Activated CD8-positive, alpha-beta memory T cell treated with anti-CD3 and anti-CD28 coated beads for 4 hours (primary cell): ENCODE results near the gene NR2F1-AS1.
"Not testable (repeated sequence)": the region's sequence is repeated elsewhere in the genome, so short reads cannot be mapped to it uniquely, and the experiment has no call there.

Experiments
- DNase-seq, 2 donors: peaks; one replicate each; pipeline ENCODE4 v3.0.0-alpha.2; 2020; ENCODE audit warnings: low read depth in 2 of 2

Gene NR2F1-AS1

DNA sequence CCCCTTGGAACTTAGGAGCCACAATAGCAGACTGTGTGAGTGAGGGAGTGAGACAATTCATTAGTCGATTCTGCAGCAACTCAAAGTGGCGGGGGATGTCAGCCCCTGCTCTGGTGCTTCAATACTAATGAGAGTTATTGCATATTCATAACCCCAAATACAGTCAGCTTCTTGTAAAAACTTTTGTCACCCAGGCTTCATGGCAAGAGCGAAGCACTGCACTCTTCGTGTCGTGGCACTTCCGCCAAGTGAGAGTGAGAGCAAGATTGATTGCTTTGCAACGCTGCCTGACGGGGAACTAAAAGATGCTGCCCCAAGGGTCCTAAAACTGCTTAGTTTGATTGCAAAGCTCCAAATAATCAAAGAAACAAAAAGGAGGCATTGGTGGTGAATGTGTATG is 150.9 kb downstream of the NR2F1-AS1 start:
- no peak for DNase-seq

DNA sequence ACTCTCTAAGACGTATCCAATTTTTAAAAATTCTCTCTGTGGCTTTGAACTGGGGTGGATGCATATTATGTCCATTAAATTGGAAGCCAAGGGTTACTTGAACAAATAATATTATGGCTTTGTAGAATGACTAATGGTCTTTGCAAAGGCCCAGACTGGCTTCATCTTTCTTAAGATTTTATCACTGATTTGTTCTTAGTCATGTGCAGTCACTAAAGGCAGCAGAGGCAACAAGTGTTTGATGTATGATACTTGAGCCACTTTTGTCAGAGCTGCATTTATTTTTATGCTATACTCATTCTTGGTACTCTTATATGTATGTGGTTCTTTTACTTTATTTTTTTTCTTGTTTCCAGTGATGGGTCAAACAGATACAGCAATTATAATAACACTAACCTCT is 152.2 kb downstream of the NR2F1-AS1 start:
- no peak for DNase-seq

DNA sequence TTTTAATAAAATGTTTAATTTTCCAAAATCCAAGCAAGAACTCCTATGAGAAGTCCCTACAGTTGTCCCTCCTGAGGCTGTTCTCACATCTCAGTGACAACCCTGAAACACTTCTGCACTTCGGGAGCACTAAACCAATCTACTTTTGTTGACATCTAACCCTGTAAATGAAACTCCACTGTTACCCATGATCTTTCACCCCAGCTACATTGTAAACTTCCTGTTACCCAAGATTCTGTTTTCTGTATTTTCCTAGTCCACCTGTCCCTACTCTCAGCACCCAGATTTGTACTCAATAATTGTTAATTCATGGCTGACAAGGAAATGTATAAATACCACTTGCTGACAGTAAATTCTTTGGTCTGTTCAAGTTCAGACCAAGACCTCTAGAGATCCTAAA is 153.7 kb downstream of the NR2F1-AS1 start:
- no peak for DNase-seq

DNA sequence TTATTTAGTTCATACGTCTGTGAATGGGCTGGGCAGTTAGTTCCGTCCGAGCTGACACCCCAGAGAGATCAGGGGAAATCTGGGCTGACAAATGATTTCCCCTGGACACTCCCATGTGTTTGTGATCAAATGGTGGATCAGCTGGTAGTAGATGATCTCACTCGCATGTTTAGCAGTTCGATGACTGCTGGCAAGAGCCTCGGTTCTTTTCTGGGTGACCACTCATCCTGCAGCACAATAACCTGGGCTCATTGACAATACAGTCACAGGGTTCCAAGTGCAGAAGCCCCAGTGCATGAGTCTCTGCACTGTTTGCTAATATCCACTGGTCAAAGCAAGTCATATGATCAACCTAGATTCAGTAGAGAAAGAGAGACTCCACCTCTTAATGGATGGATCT is 155.9 kb downstream of the NR2F1-AS1 start:
- no peak for DNase-seq

DNA sequence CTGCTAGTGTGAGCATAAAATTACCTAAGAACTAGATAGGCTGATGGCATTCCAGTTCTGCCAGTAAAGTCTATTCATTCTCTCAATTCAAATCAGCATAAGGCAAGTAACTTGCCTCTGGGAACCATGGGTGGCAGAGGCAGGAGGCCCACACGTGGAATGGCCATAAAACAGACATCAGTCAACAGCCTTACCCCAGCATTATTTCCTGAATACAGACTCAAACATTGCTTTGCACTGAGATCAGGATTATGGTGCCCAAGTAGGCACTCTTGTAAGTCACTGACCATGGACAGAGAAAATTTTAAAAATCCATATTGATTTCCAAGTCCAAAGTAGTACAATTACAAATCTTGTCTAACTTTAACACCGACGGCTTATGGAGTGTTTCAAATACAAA is 157.7 kb downstream of the NR2F1-AS1 start:
- DNase-seq: no peak

DNA sequence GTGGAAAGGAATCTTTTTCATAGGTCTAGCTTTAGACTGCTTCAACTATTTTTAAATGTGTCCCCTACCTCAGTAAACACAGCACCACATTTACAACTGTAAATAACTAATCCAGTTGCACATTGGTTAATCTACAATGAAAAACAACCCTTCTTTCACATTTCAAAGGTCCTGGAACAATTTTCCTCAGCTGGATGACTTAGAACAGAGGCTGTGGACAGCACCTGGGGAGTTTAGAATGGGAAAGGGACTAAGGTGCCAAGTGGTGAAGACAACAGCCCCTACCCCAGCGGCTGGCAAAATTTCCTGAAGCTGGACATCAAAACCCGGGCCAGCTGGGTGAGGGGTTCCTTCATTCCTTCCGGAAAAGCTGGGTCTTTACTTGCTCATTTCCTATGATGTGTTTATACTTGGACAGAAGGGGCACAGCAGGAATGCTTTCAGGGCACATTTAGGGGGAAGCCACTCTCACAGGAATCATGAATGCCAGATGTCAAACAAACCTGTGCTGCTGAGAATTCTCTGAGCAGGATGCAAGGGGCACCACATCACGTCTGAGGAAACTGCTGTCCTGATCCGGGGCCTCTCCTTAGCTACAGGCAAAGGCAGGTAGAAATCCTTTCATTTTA is 158.3 kb downstream of the NR2F1-AS1 start:
- DNase-seq: no peak

DNA sequence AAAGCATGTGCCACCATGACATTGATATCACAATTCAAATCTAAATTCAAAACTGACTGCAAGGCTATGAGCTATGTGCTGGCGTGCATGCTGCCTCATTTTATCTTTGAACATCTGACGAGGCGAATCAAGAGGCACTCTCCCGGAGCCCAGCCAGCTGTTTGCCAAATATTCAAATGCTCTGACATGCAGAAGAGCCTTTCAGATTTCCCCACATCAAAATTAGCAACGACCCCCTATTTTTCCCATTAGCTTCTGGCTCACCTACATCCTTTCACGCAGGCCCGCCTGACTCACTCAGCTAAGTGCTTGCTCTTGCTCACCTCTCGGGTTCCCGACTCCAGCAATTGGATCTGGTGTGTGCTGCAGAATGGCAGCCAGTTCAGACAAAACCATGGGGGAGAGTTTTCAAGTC is 159.0 kb downstream of the NR2F1-AS1 start:
- no peak for DNase-seq

DNA sequence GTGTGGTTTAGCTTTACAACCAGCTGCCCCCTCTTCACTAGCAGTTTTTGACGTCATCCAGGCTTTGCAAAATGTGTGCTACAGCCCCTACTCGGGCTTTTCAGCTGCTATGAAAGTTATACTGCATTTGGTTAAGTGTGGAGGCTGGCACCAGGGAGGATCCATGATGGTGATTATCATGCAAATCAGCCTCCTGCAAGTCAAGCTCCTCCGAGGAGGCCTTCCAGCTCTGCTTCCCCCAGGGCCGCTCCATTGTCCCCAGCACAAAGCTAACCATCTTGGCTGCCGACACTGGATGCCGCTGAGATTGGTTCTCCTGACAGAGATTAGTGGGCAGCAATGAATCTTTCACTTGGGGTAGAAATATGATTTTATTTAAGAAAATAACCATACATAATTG is 159.6 kb downstream of the NR2F1-AS1 start:
- no peak for DNase-seq

DNA sequence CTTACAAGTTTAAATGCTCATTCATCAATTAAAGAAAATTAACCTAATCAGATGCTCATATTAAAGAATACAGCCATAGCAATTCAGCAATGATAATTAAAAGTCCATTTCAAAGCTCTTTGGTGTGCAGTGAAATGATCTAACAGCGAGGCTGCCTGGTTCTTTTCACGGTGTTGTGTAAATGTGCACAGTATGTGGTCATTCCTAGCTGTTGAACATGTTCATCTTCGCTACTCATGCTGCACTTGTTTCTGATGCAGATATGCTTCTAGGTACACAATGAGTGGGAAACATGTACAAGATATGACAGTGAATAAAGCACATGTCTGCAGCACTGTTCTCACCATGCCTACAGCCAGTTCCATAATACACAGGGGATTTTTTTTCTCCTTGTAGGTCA is 163.5 kb downstream of the NR2F1-AS1 start:
- DNase-seq: no peak

DNA sequence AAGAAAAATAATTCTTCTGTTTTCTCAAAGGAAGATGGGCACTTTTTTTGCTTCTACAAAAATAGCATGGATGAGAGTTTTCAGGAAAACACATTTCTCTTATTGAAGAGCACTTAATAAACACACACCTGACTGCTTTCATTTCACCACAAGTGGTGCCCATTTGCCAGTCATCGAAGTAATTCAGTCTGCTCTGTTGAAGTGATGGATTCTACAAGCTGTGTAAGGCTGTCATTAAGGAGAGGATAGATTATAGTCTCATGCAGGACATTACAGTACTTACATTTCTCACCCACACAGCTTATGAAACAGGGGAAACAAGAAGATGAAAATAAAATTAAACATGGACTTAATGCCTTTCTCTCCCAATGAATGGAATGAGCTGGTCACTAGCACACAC is 165.2 kb downstream of the NR2F1-AS1 start:
- DNase-seq: no peak

DNA sequence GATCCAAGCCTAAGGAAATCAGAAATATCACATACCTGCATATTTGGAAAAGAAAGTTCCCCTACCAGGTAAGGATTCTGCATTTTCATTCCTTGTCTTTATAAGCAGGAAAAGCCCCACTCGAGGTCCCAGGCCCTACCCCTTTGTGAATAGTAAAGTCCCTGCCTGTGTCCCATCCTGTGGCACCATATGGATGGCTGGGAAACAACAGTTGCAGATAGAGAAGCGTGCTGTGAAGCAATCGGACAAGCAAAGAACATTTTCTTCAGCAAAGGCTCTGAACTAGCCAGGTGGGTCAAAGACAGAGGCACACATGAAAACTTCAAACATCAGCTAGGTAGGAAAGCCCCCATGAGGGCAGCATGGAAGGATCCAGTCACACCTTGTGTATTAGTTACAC is 169.3 kb downstream of the NR2F1-AS1 start:
- no peak for DNase-seq

DNA sequence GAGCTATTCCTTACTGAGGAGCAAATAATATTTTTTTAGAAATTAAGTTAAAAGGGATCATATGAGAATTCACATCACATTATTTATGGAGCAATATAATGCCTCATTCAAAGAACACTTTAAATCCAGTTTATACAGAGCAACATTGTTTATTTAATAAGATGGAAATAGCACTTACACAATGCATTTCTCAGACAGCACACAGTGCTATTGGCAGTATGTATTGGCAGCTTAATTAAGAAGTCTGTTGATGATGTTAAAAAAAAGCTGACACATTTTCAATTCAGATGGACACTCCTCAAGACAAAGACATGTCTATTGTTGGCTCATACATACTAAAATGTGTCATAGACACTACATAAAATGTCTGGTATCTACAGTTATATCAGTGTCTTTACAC is 171.3 kb downstream of the NR2F1-AS1 start:
- DNase-seq: no peak

DNA sequence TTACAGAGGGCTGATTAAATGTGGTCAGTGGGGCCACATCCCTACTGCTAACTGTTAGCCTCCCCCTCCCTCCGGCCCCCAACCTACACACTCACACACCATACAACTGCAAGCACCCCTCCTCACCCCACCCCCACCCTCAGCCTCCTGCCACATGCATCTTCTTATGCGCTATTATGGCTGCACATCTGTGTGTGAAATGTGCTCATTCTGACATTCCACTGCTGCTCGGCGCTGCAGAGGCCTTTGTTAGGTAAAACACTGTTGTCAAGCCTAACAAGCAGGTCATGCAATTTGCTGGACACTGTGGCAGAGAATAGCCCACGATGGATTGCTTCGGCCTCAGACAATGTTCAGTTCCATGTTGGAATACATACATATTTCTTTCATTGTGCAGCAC is 173.6 kb downstream of the NR2F1-AS1 start:
- no peak for DNase-seq

DNA sequence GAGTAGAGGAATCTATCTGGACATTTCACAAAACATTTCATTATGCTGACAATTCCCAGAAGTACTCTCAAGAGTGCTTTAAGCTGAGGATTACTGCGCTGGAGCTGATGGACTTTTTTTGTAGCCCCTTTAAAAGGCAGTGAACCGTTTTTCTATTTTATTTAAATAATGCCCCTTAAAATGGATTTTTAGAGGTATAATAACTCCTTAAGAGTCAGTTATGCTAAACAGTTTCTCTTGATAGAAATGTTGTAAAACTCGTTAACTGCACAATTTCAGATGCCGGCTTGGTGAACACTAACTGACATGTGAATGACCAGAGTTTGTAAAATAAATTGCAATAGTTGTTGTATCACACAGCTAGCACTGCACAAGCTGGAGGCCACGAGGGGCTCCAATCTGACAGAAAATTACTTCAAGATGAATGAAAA is 174.0 kb downstream of the NR2F1-AS1 start:
- no peak for DNase-seq

DNA sequence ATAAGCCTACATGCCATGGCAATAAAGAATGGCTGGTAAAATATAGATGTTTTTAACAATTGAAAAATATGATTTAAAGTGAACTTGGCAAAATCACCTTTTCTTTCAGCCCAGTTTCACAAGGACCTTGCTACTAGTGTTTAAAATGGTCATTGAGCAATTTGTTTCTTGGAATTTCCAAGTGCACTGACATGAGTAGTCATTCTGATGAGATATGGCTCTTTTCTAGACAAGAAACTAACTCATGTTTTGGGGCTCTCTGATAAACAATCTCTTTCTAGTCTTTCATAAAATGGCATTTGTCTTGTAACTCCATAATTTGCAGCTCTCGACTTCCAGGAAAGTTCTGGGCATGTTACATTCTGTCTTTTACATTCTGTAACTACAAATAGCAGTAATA is 176.8 kb downstream of the NR2F1-AS1 start:
- DNase-seq: no peak

DNA sequence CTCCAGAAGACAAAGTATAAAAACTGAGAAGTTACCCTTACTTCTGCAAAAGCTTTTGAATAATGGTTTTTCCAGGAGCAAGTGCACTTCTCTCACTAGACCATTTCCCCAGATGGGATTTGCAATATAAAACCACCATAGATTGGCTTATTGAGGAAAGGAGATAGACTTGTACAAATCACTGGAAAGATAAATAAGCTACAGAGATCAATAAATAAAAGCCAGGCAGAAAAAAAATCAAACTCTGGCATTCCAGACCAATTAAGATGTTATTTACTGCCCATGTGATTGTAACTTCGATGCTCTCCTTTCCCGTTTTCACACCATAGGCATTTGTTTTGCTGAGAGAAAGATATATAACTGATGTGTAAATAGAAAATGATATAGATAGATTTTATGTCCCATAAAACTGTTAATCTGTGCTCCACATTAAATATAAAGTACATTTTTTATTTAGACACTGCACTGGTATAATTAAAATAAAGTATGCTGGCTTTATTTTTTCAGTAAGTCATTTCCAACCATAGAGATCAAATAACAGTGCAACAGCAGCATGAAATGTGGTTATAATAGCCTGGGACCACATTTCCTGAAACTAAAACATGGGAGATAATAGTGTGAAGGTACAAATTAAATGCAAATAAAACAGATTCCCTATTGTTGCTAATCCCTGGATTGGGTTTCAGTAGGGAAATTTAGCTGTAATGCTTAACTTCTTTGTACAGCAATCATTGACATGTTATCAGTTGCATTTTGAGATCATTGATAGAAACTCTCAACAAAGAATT is 177.7 kb downstream of the NR2F1-AS1 start:
- DNase-seq: no peak

DNA sequence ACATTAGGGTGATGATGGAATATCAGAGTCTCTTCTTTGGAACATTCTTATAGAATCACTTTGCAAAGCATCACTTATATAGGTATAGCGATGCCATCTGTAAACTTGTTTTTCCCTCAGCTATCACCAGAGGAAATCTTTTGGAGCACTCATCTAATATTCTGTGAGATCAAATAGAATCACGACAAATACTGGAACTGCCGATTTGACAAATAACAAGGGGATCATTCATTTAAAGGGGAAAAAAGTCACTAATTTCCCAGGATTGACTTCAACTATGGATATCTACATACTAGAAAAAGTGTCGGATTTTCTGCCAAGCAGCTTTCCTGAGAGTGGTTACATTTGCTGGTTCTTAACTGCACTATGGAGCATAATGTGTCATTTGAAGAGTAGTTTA is 178.6 kb downstream of the NR2F1-AS1 start:
- DNase-seq: no peak

DNA sequence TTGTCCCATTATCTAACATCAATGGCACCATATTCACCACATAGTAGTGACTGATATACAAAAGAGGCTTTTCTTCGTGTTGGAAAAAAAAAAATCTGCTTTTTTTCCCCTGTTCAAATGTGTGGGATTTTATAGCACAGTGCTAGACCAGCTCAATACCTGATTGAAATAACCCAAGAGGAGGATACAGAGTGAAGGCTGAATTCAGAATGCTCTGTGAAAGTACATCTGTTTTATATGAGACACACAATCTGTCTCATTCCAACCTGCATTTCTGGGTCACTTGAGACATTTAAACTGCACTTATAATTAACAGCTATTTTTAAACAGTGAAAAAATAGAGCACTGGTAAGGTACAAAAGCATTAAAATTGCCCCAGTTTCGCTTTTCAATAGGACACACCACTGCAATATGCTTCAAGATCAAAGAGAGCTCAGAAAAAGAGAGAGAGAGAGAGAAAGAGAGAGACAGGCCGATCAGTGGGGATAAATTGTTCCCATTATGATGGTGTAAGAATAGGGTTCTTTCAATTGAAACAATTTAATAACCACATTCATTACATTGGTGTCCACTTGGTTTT is 179.3 kb downstream of the NR2F1-AS1 start:
- DNase-seq: no peak

DNA sequence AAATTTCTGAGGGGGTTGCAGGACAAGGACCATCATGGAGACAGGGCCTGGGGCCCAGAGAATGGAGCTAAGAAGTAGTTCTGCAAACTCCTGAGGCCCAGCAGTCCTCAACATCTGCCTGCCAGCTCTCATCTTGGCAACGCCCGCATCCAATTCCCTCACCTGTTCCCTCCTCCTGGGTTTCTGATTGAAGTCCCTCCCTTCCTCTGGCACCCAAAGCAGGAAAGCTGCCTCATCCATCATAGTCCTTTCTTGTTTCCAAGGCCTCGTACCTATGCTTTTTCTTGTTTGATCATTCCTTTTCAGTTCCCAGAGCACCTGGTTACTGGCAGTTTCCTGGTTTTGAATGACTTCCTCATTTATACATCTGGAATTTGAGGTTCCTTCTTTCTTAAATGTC is 181.3 kb downstream of the NR2F1-AS1 start:
- no peak for DNase-seq

DNA sequence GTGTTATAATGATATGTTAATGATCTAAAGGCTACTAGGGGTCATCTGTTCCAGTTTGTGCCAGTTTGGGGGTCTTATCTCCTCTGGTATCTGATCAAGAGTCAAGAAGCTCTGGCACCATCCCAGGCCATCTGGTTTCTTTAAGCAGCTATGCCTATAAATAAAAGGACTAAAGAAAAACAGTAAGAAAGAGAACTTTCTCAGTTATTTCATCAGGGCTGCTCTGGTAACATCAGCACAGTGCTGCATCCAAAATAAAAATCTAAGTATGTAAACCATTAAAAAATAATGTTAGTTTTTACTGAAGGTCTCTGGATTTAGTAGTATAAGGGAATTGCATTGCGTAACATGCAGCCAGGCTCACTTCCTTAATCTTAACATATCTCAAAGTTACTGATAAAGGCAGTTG is 185.0 kb downstream of the NR2F1-AS1 start:
- no peak for DNase-seq

DNA sequence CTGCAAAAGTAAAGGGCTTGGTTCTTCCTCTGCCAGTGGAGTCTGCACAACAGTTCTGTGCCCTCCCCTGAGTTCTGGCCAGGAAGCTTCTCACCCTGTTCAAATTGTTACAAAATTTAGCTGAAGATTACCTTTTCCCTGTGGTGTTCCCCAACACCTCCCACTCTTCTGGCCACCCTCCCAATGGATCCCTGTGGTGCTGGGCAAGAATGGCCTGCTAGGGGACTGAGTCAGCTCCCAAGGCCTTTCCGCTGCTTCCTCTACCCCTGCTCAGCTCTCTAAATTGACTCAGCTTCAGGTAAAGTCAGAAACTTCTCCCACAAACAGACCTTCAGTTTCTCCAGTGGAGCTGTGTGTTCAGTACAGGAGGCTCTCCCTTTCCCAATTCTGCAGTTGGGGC is 186.0 kb downstream of the NR2F1-AS1 start:
- DNase-seq: no peak

DNA sequence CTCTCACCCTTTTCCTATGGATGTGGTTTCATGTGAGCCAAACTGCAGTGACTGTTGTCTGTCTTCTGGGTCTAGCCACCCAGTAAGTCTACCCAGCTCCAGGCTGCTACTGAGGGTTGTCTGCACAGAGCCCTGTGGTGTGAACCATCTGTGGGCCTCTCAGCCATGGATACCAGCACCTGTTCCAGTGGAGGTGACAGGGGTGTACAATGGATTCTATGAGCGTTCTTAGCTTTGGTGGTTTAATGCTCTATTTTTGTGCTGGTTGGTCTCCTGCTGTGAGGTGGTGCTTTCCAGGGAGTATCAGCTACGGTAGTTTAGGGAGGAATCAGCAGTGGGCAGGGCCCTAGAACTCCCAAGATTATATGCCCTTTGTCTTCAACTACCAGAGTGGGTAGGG is 186.7 kb downstream of the NR2F1-AS1 start:
- no peak for DNase-seq

DNA sequence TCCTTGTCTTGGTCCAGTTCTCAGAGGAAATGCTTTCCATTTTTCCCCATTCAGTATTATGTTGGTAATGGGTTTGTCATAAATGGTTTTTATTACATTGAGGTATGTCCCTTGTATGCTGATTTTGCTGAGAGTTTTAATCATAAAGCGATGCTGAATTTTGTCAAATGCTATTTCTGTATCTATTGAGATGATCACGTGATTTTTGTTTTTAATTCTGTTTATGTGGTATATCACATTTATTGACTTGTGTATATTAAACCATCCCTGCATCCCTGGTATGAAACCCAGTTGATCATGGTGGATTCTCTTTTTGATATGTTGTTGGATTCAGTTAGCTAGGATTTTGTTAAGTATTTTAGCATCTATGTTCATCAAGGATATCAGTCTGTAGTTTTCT is 189.8 kb downstream of the NR2F1-AS1 start:
- DNase-seq: not testable (repeated sequence)
